Endometrium (tissue), 2 donors: Measurements from ENCODE around the gene LAMC1.

Experiments
- FAIRE-seq: peaks from 2 replicates; lab custom pipeline; 2012; peaks lifted over from hg19 to GRCh38; lab: Jason Lieb, UNC
- donor health status: control.
- donor health status: control.

Gene LAMC1

DNA sequence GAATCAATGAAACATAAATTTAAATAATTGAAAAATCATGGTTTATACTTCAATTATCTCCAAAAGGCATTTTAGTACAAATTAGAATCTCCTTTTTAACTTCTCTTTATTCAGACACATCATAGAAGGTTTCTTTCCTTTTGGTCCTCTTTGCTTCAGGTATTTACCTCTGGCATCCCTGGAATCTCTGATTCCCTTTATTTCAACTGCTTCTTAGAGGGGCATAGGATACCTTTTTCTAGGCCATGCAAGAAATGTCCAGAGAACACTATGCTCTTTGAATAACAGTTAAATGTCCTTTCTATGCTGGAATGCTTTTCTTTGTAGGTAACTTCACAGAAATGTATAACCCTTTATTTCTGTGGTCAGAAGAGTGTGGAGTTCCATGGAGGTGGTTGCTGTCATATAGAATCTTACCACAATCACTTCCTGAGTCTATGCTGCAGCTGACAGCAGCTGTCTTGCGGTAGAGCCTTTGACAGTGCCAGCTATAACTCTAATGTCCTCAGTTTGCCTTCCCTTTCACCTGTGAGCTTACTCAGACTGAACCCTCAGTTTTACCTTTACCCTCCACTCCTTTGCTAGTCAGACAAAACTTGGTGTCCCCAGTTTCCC is 171.4 kb downstream of the LAMC1 start:
- FAIRE-seq, result no peak

DNA sequence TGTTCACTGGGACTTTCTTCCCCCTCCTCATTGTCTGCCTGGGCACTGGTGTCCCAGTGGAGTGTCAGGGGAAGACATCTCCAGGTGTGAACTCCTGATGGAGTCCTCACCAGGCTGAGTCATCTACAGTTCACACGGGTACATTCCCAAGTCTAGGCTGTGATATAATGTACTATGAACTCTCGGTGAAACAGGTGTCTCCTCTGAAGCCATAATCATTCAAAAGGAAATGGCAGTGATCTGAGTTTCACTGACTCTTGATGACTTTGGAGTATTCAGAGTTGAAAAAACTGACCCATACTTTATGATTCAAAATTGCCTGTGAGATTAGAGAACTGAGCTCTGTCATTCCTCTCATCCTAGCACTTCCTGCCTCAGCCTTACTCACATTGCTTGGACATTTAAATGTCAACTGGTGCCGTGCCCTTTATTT is 171.9 kb downstream of the LAMC1 start:
- no peak for FAIRE-seq
